Activated CD8-positive, alpha-beta T cell treated with anti-CD3 and anti-CD28 coated beads, Interleukin-2, amount 10 ng/mL, durations not matched to agents 7 days and 5 days (primary cell): ENCODE data around the gene TMEM17. TPM values are rescaled to one million over a fixed set of nuclear protein-coding genes. Genes with fewer than 3 reads are reported as not detected.

Experiments
- ATAC-seq: fragments of 150-1000 bp; cut with Tn5 transposase; one replicate; pipeline ENCODE4 v1.10.0; 2021; ENCODE audit warnings: moderate library complexity
- CTCF ChIA-PET: fragments of 350-600 bp; sonication (Branson Sonifier 250); formaldehyde crosslinking; loops from one replicate; lab custom pipeline; 2021; ENCODE audit warnings: antibody characterized with exemption; lab: Charles Lee
- POLR2A ChIA-PET: fragments of 350-600 bp; sonication (Branson Sonifier 250); formaldehyde crosslinking; loops from one replicate; lab custom pipeline; 2021; ENCODE audit warnings: antibody characterized with exemption; lab: Charles Lee
- DNase-seq: peaks from one replicate; pipeline ENCODE4 v3.0.0-alpha.2; 2020
- H3K27ac Mint-ChIP-seq: one replicate; pipeline ENCODE4 v1.8.0; 2021; ENCODE audit warnings: mild to moderate bottlenecking, mixed read lengths
- H3K27me3 Mint-ChIP-seq: one replicate; pipeline ENCODE4 v1.8.0; 2021; ENCODE audit warnings: low read depth, mixed read lengths
- H3K36me3 Mint-ChIP-seq: one replicate; pipeline ENCODE4 v1.8.0; 2021; ENCODE audit warnings: low read depth, mixed read lengths
- H3K4me1 Mint-ChIP-seq: one replicate; pipeline ENCODE4 v1.8.0; 2021; ENCODE audit warnings: low read depth, mixed read lengths
- H3K4me3 Mint-ChIP-seq: one replicate; pipeline ENCODE4 v1.8.0; 2021; ENCODE audit warnings: mild to moderate bottlenecking, mixed read lengths
- H3K9me3 Mint-ChIP-seq: one replicate; pipeline ENCODE4 v1.8.0; 2022; ENCODE audit warnings: mixed read lengths; ENCODE audit not compliant: insufficient read depth
- total RNA-seq, 2 experiments: library from RNA; stranded (reverse); gene quantifications; one replicate each; pipeline ENCODE4 v1.2.3, GENCODE V29; 2021

Gene TMEM17
- total RNA-seq, 2 experiments from 2014 or later: not detected

DNA sequence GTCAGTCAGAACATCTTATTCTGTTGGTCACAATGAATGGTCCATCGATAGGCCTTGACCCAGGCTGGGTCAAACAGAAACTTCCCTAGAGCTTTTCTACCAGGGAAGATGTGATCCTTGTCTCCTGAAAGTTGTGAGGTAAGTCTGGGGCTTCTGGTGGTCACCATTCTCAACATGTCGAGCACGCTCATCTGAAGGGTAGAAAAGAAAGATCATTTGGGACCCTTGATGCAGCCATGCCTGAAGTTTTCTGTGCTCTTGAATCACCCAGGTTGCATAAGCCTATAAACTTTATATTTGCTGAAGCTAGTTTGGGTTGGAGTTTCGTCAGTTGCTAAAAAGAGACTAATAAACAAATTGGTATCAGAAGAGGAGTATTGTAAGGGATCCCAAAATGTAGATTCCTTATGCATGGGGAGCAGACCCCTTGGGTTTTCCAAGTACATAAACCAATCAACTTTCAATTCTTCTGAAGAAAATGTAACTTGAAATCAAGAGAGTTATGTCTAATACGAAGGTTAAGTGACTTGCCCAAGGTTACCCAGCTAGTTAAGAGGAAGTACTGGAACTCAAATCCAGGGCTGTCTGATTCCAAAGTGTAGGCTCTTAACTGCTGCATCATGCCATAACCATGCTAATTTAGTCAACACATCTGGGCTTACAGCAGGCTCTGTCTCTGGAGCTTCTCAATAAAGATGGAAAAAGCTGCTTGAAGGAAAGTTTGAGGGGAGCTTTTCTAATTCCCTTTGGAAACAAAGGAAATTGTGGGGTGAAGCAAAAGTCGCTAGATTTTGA lies 23.2 kb downstream of the TMEM17 start:
- Mint-ChIP-seq H3K4me3 (no peak overlapping the region), H3K9me3 (no peaks in the 10 kb centered on the region), H3K27ac (no peak overlapping the region), H3K4me1 (no peaks in the 10 kb centered on the region), H3K27me3 (peaks cover 4% of the 10 kb centered on the region), H3K36me3 (no peaks in the 10 kb centered on the region)
- POLR2A ChIA-PET: no interaction called here
- DNase-seq (no peak), ATAC-seq (no peak)
- CTCF ChIA-PET: interaction anchor here (1.4 kb wide), 1 partner anchor 25 kb away, joined by 3 read pairs; no protein-coding TSS in a partner anchor

DNA sequence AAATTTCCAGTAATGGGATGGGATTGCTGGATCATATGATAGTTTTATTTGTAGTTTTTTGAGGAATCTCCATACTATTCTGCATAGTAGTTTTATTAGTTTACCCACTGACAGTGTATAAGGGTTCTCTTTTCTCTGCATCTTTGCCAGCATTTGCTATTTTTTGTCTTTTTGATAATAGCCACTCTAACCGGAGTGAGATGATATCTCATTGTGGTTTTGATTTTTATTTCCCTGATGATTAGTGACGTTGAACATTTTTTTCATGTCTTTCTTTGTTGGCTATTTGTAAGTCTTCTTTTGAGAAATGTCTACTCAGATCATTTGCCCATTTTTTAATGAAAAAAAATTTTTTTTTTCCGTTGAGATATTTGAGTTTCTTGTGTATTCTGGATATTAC lies 26.1 kb downstream of the TMEM17 start:
- no peak for ATAC-seq

GRCh38 chr2:62478093-62478580 lies 27.9 kb downstream of the TMEM17 start:
- peaks cover 8% of the 10 kb centered on the region for H3K4me1 Mint-ChIP-seq
- H3K36me3 Mint-ChIP-seq: no peaks in the 10 kb centered on the region
- H3K27ac Mint-ChIP-seq: no peak overlapping the region
- no peak for DNase-seq
- ChIA-PET CTCF (interaction anchor here (0.7 to 0.8 kb wide), 2 partner anchors 21 to 298 kb away, joined by 3 read pairs; no protein-coding TSS in a partner anchor), POLR2A (no interaction called here)
- no peak for ATAC-seq
- H3K4me3 Mint-ChIP-seq: no peak overlapping the region
- H3K27me3 Mint-ChIP-seq: peaks cover 10% of the 10 kb centered on the region
- no peaks in the 10 kb centered on the region for H3K9me3 Mint-ChIP-seq

More for the DNA sequence above, 26.1 kb downstream of the TMEM17 start:
- ChIA-PET POLR2A (no interaction called here), CTCF (no interaction called here)
- H3K9me3 Mint-ChIP-seq: no peaks in the 10 kb centered on the region
- peaks cover 9% of the 10 kb centered on the region for H3K27me3 Mint-ChIP-seq
- no peak overlapping the region for H3K4me3 Mint-ChIP-seq
- no peak for DNase-seq
- H3K36me3 Mint-ChIP-seq: no peaks in the 10 kb centered on the region
- no peak overlapping the region for H3K27ac Mint-ChIP-seq
- peaks cover 5% of the 10 kb centered on the region for H3K4me1 Mint-ChIP-seq

DNA sequence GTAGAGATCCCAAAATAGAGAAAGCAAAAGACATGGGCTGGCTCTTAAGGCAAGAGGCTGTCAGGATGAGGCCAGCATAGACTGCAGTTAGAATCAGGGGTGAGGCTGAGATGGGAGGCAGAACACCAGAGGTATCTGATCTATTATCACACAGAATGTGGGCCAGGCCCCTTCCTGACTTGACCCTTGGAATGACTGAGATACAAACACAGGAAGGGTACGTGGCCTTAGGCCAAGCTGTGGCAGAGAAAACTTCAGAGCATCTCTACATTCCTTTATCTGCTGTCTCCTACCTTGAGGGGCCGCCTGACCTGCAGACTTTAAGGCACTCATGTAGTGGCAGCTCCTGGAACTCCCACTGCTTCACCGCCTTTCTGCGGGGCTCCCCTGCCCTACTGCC lies 28.4 kb downstream of the TMEM17 start:
- H3K9me3 Mint-ChIP-seq: no peaks in the 10 kb centered on the region
- H3K36me3 Mint-ChIP-seq: no peaks in the 10 kb centered on the region
- ChIA-PET POLR2A (no interaction called here), CTCF (interaction anchor here (0.7 to 7.4 kb wide), 2 partner anchors 19 to 298 kb away, joined by 3 to 44 read pairs; no protein-coding TSS in a partner anchor)
- H3K27me3 Mint-ChIP-seq: peaks cover 10% of the 10 kb centered on the region
- H3K4me3 Mint-ChIP-seq: no peak overlapping the region
- no peak for DNase-seq
- peaks cover 8% of the 10 kb centered on the region for H3K4me1 Mint-ChIP-seq
- no peak for ATAC-seq
- no peak overlapping the region for H3K27ac Mint-ChIP-seq

GRCh38 chr2:62475172-62476011 lies 30.6 kb downstream of the TMEM17 start:
- no peak overlapping the region for H3K27ac Mint-ChIP-seq
- ATAC-seq (peak; percentile 39), DNase-seq (no peak)
- ChIA-PET CTCF (interaction anchor here (1.1 to 7.4 kb wide), 3 partner anchors 17 to 299 kb away, joined by 3 to 44 read pairs (median 13); no protein-coding TSS in a partner anchor), POLR2A (interaction anchor here (0.6 kb wide), 1 partner anchor 354 kb away, joined by 3 read pairs; no protein-coding TSS in a partner anchor)
- H3K4me3 Mint-ChIP-seq: no peak overlapping the region
- no peaks in the 10 kb centered on the region for H3K9me3 Mint-ChIP-seq
- H3K36me3 Mint-ChIP-seq: no peaks in the 10 kb centered on the region
- H3K4me1 Mint-ChIP-seq: peaks cover 8% of the 10 kb centered on the region
- H3K27me3 Mint-ChIP-seq: peaks cover 9% of the 10 kb centered on the region

- DNase-seq (no peak), ATAC-seq (no peak)
- H3K36me3 Mint-ChIP-seq: no peaks in the 10 kb centered on the region
- no peak overlapping the region for H3K27ac Mint-ChIP-seq
- ChIA-PET POLR2A (interaction anchor here (0.6 kb wide), 1 partner anchor 356 kb away, joined by 3 read pairs; no protein-coding TSS in a partner anchor), CTCF (interaction anchor here (0.5 to 7.4 kb wide), 3 partner anchors 16 to 556 kb away, joined by 4 to 44 read pairs (median 13); no protein-coding TSS in a partner anchor)
- peaks cover 10% of the 10 kb centered on the region for H3K27me3 Mint-ChIP-seq
- H3K4me1 Mint-ChIP-seq: peaks cover 8% of the 10 kb centered on the region
- H3K4me3 Mint-ChIP-seq: no peak overlapping the region
- no peaks in the 10 kb centered on the region for H3K9me3 Mint-ChIP-seq
These were observed 31.8 kb downstream of the TMEM17 start for GRCh38 chr2:62474176-62474575.

DNA sequence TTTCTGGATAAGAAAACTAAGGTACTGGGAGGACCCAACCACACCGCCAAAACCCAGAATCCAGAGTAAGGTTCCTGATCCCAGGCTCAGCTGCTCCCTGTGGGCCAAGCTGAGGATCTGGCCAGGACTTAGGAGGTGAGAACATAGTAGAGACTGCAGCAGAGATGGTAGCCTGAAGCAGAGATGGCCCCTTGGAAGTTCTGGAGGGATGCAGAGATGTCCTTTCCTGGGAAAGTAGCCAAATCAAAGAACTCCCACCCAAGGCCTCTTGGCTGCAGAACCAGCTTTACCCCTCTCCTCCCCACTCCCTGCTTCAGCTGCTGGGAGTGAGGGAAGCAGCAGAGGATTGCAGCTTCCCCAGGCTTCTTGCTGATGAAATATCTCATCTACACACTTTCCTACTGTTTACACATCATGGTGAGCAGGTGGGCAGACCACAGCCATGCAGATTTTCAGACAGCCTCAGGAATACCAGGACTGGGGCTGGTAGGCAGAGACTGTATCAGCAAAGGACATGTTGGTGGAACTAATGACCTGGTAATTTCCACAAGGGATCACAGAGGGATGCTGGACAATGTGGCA lies 32.7 kb downstream of the TMEM17 start:
- H3K4me1 Mint-ChIP-seq: peaks cover 8% of the 10 kb centered on the region
- no peaks in the 10 kb centered on the region for H3K36me3 Mint-ChIP-seq
- H3K27me3 Mint-ChIP-seq: peaks cover 10% of the 10 kb centered on the region
- no peak overlapping the region for H3K27ac Mint-ChIP-seq
- H3K4me3 Mint-ChIP-seq: no peak overlapping the region
- DNase-seq (no peak), ATAC-seq (no peak)
- ChIA-PET CTCF (interaction anchor here (0.5 to 7.4 kb wide), 3 partner anchors 15 to 555 kb away, joined by 4 to 44 read pairs (median 13); no protein-coding TSS in a partner anchor), POLR2A (no interaction called here)
- H3K9me3 Mint-ChIP-seq: no peaks in the 10 kb centered on the region

DNA sequence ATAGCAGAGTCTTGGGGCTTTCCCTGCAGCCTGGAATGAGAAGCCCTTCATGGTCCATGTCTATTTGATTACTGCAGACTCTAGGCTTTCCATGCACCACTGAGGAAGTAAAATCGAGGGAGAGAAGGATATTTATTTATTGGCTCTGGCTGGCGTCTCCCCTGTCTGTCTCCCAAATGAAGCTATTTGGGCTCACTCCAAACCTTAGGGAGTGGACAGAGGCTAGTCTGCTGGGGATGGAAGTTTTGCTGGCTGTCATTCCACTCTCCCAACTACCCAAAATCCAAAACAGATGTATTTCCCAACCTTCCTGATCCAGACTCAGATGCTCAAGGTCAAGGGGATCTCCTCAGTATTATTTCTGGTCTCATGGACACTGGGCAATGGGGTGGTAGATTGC lies 33.7 kb downstream of the TMEM17 start:
- Mint-ChIP-seq H3K27ac (no peak overlapping the region), H3K36me3 (no peaks in the 10 kb centered on the region), H3K4me1 (peaks cover 8% of the 10 kb centered on the region), H3K4me3 (no peak overlapping the region), H3K9me3 (no peaks in the 10 kb centered on the region), H3K27me3 (peaks cover 10% of the 10 kb centered on the region)
- CTCF ChIA-PET: interaction anchor here (7.4 kb wide), 1 partner anchor 14 kb away, joined by 44 read pairs; no protein-coding TSS in a partner anchor
- DNase-seq: no peak
- POLR2A ChIA-PET: interaction anchor here (0.5 kb wide), 1 partner anchor 286 kb away, joined by 3 read pairs; no protein-coding TSS in a partner anchor
- ATAC-seq: no peak

DNA sequence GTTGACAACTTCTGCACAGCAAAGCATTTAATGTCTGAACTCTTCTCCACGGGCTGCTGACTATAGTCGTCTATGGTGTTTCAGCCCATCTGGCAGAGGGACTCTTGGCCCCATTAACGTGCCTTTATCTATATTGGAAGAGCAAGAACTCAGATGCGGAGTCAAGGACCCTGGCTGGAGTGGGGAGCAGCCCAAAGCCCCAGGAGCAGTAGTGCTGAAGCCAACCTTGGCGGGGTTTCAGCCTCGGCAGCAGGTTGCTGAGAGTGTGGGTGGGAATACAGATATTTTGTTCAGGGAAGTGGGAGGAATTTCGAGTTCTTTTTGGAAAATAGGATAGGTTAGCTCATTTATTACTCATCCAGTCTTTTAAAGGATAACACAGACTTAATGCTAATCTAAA lies 34.2 kb downstream of the TMEM17 start:
- Mint-ChIP-seq H3K36me3 (no peaks in the 10 kb centered on the region), H3K27ac (no peak overlapping the region), H3K27me3 (peaks cover 10% of the 10 kb centered on the region), H3K9me3 (no peaks in the 10 kb centered on the region), H3K4me1 (peaks cover 8% of the 10 kb centered on the region), H3K4me3 (no peak overlapping the region)
- ATAC-seq (no peak), DNase-seq (no peak)
- CTCF ChIA-PET: interaction anchor here (7.4 kb wide), 1 partner anchor 14 kb away, joined by 44 read pairs; no protein-coding TSS in a partner anchor
- POLR2A ChIA-PET: no interaction called here

- Mint-ChIP-seq H3K4me3 (no peak overlapping the region), H3K4me1 (peaks cover 8% of the 10 kb centered on the region), H3K27me3 (peaks cover 10% of the 10 kb centered on the region), H3K36me3 (no peaks in the 10 kb centered on the region), H3K9me3 (no peaks in the 10 kb centered on the region), H3K27ac (no peak overlapping the region)
- ATAC-seq: no peak
- DNase-seq: no peak
- ChIA-PET POLR2A (no interaction called here), CTCF (interaction anchor here (7.4 kb wide), 1 partner anchor 13 kb away, joined by 44 read pairs; no protein-coding TSS in a partner anchor)
These were observed 34.6 kb downstream of the TMEM17 start for GRCh38 chr2:62471404-62471803.

GRCh38 chr2:62469548-62469947 lies 36.4 kb downstream of the TMEM17 start:
- CTCF ChIA-PET: interaction anchor here (1.9 kb wide), 1 partner anchor 12 kb away, joined by 5 read pairs; no protein-coding TSS in a partner anchor
- no peaks in the 10 kb centered on the region for H3K4me1 Mint-ChIP-seq
- no peak overlapping the region for H3K4me3 Mint-ChIP-seq
- no peak overlapping the region for H3K27ac Mint-ChIP-seq
- no peak for DNase-seq
- POLR2A ChIA-PET: no interaction called here
- no peaks in the 10 kb centered on the region for H3K9me3 Mint-ChIP-seq
- no peak for ATAC-seq
- H3K27me3 Mint-ChIP-seq: peaks cover 5% of the 10 kb centered on the region
- H3K36me3 Mint-ChIP-seq: no peaks in the 10 kb centered on the region
